Pancreas (tissue), 10 donors: ENCODE measurements around the gene TAF11L13. TPM values are rescaled to one million over a fixed set of nuclear protein-coding genes. Genes with fewer than 3 reads are reported as not detected.

Experiments used
- ATAC-seq, 4 donors: fragments of 200-7000 bp; cut with Tn5 transposase; one replicate each; pipeline versions ENCODE4 v1.8.0 to v1.9.1; 2020; ENCODE audit warnings: mild to moderate bottlenecking in 4 of 4, moderate library complexity in 4 of 4
- DNase-seq, 6 donors: peaks; one replicate each; pipeline ENCODE4 v3.0.0-alpha.2; 2020
- FAIRE-seq: peaks from 2 replicates; lab custom pipeline; 2012; peaks lifted over from hg19 to GRCh38; lab: Jason Lieb, UNC
- H3K27ac ChIP-seq, 4 donors: fragments of 200-600 bp; sonication (generic); 1 replicate in 3 of 4; 2 replicates in 1 of 4; pipeline versions ENCODE4 v1.5.0 to v1.8.0; 2020
- H3K27me3 ChIP-seq, 4 donors: fragments of 200-600 bp; one replicate each; pipeline ENCODE4 v1.8.0; 2021
- H3K36me3 ChIP-seq, 3 donors: fragments of 200-600 bp; sonication (generic) in 1 of 3; one replicate each; pipeline versions ENCODE4 v1.5.0 to v1.8.0; 2020 to 2021
- H3K4me1 ChIP-seq, 3 donors: fragments of 200-600 bp; one replicate each; pipeline ENCODE4 v1.8.0; 2021
- H3K4me3 ChIP-seq, 4 donors: fragments of 200-600 bp; sonication (generic) in 2 of 4; one replicate each; pipeline versions ENCODE4 v1.5.0 to v1.8.0; 2020 to 2021
- H3K9me3 ChIP-seq, 4 donors: fragments of 200-600 bp; one replicate each; pipeline ENCODE4 v1.8.0; 2021
- WGBS, 2 donors: extraction: QIAGEN DNeasy Blood & Tissue Kit; methylation state at CpG; one replicate each; pipeline ENCODE4 v1.1.7; 2013; 5-methylcytosine and 5-hydroxymethylcytosine counted together
- intact Hi-C, 3 donors: fragments of 100-400 bp; cut with DNase I; formaldehyde crosslinking; loops; one replicate each; pipeline versions ENCODE4 v1.11.1 to v1.14.2; 2022
- polyA plus RNA-seq, 2 donors: library from polyadenylated mRNA; stranded (reverse); fragments of 200-250 nt; gene quantifications; one replicate each; pipeline ENCODE4 v1.2.3, GENCODE V29; 2013
- total RNA-seq, 6 donors: library from RNA; stranded (reverse); fragmentation: NEBNext Ultra II Directional in 4 of 6; extraction: Animal tissue kit (Norgen Biotek cat#: 25700) in 4 of 6; gene quantifications; one replicate each; pipeline versions ENCODE4 v1.2.1 to v1.2.4, GENCODE V29; 2021 to 2023
- TF ChIP-seq, protein P1 (sequence below), 4 donors: fragments of 200-600 bp; sonication (generic) in 3 of 4; IDR thresholded peaks; one replicate each; pipeline versions ENCODE4 v1.5.0 to v1.8.0; 2021; ENCODE audit warnings: antibody characterized with exemption in 4 of 4
- donor health status: healthy with polysubstance abuse.
- donor health status: DM: no; HTN: no; CAD: no; lungs with moderate emphysema.
- donor health status: DM: no; HTN: no; CAD: no.
- donor health status: control.
- donor health status: control.
- donor health status: Bipolar disorder and iron deficiency.
- donor health status: DM: yes; HTN: yes; CAD: no.
- donor health status: DM: no; HTN: no; CAD: no.
- donor health status: DM: no; HTN: no; CAD: no.
- donor health status: DM: yes; HTN: yes; CAD: no.

Gene TAF11L13
- total and polyA plus RNA-seq, 8 donors: not detected

DNA sequence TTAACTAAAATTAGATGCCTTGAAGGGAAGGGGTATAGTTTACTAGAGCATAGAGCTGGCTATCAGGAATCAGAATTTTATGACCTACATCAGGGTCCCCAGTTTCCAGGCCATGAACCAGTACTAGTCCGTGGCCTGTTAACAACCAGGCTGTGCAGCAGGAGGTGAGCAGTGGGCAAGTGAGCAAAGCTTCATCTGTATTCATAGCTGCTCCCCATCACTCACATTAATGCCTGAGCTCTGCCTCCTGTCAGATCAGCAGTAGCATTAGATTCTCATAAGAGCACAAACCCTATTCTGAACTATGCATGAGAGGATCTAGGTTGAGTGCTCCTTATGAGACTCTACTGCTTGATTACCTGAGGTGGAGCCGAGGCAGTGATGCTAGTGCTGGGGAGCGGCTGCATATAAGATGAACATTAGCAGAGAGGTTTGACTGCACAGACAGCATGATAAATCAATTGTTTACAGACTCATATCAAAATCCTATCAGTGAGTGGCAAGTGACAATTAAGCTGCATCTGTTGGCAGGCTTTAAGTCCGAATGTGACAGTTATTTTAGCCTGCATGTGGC is 47.0 kb downstream of the TAF11L13 start:
- Histone ChIP-seq H3K4me3 (no peak overlapping the region), H3K4me1 (no peaks in the 10 kb centered on the region), H3K27me3 (no peaks in the 10 kb centered on the region), H3K27ac (no peak overlapping the region), H3K9me3 (no peaks in the 10 kb centered on the region), H3K36me3 (no peaks in the 10 kb centered on the region)
- 50 to 67% methylated on average over 4 of the region's 4 CpGs for WGBS, 2 donors
- intact Hi-C loops: no loop called here
- TF ChIP-seq, protein P1, sequence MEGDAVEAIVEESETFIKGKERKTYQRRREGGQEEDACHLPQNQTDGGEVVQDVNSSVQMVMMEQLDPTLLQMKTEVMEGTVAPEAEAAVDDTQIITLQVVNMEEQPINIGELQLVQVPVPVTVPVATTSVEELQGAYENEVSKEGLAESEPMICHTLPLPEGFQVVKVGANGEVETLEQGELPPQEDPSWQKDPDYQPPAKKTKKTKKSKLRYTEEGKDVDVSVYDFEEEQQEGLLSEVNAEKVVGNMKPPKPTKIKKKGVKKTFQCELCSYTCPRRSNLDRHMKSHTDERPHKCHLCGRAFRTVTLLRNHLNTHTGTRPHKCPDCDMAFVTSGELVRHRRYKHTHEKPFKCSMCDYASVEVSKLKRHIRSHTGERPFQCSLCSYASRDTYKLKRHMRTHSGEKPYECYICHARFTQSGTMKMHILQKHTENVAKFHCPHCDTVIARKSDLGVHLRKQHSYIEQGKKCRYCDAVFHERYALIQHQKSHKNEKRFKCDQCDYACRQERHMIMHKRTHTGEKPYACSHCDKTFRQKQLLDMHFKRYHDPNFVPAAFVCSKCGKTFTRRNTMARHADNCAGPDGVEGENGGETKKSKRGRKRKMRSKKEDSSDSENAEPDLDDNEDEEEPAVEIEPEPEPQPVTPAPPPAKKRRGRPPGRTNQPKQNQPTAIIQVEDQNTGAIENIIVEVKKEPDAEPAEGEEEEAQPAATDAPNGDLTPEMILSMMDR (IDR thresholded peaks at IDR 0.05): no peak
- DNase-seq (no peak), FAIRE-seq (no peak), ATAC-seq (no peak)

DNA sequence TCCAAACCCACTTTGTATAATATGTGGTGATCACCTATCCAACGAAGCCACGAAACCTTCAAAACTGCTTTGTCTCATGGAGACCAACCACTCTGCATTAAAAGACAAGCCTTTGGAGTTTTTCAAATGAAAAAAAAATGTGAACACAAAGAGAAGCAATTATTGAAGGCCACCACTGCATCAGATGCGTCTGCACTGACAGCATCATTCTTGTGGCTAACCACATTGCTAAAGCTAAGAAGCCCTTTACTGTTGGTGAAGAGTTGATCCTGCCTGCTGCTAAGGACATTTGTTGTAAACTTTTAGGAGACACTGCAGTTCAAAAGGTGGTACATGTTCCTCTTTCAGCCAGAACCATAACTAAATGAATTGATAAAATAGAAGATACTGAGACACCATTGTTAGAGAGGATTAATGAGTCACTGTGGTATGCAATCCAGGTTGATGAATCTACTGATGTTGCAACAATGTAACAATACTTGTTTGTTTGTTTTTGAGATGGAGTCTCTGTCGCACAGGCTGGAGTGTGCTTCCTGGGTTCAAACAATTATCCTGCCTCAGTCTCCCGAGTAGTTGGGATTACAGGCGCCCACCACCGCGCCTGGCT is 47.8 kb downstream of the TAF11L13 start:
- FAIRE-seq: no peak
- ATAC-seq: no peak
- TF ChIP-seq, protein P1 (IDR thresholded peaks at IDR 0.05): no peak
- Histone ChIP-seq H3K9me3 (no peaks in the 10 kb centered on the region), H3K27me3 (no peaks in the 10 kb centered on the region), H3K27ac (no peak overlapping the region), H3K36me3 (no peaks in the 10 kb centered on the region), H3K4me3 (no peak overlapping the region), H3K4me1 (no peaks in the 10 kb centered on the region)
- intact Hi-C loops: no loop called here
- 69 to 82% methylated on average over 8 of the region's 8 CpGs for WGBS, 2 donors
- DNase-seq: no peak

DNA sequence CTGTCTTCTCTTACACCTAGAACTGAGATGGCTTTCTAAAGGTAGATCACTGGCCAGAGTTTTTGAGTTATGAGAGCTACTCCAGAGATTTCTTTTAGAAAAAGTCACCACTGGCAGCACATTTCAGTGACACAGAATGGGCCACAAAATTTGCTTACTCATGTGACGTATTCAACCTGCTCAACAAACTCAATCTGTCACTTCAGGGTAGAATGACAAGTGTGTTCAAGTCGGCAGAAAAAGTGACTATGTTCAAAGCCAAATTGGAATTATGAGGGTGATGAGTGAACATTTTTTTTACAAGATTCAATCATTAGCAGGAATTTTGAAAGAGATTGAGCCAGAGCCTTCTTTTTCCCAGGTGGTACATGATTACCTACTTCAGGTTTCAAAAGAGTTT is 48.8 kb downstream of the TAF11L13 start:
- no peak overlapping the region for H3K4me3 ChIP-seq
- ATAC-seq (no peak), DNase-seq (no peak), FAIRE-seq (no peak)
- H3K36me3 ChIP-seq: no peaks in the 10 kb centered on the region
- intact Hi-C loops: no loop called here
- no peaks in the 10 kb centered on the region for H3K27me3 ChIP-seq
- whole genome bisulfite sequencing, 2 donors: 26 to 40% methylated on average over 2 of the region's 2 CpGs
- H3K9me3 ChIP-seq: no peaks in the 10 kb centered on the region
- no peaks in the 10 kb centered on the region for H3K4me1 ChIP-seq
- TF ChIP-seq, protein P1 (IDR thresholded peaks at IDR 0.05): no peak
- H3K27ac ChIP-seq: no peak overlapping the region

Other genes with a start within 250 kb of the TAF11L13 start
- gene TAF11L2, start 133.9 kb upstream of the TAF11L13 start, total RNA-seq: not detected
- gene TAF11L2, start 133.9 kb upstream of the TAF11L13 start, polyA plus RNA-seq: not detected
- gene TAF11L3, start 113.7 kb upstream of the TAF11L13 start, total RNA-seq: not detected
- gene TAF11L3, start 113.7 kb upstream of the TAF11L13 start, polyA plus RNA-seq: not detected
- gene TAF11L4, start 110.3 kb upstream of the TAF11L13 start, total RNA-seq: not detected
- not detected for gene TAF11L4, start 110.3 kb upstream of the TAF11L13 start, polyA plus RNA-seq
- gene TAF11L5, start 106.9 kb upstream of the TAF11L13 start, total RNA-seq: not detected
- not detected for gene TAF11L5, start 106.9 kb upstream of the TAF11L13 start, polyA plus RNA-seq
- gene TAF11L6, start 103.4 kb upstream of the TAF11L13 start, total RNA-seq: not detected
- gene TAF11L6, start 103.4 kb upstream of the TAF11L13 start, polyA plus RNA-seq: not detected
- not detected for gene TAF11L7, start 46.3 kb upstream of the TAF11L13 start, total RNA-seq
- gene TAF11L7, start 46.3 kb upstream of the TAF11L13 start, polyA plus RNA-seq: not detected
- not detected for gene TAF11L8, start 41.1 kb upstream of the TAF11L13 start, total RNA-seq
- not detected for gene TAF11L8, start 41.1 kb upstream of the TAF11L13 start, polyA plus RNA-seq
- gene TAF11L9, start 37.7 kb upstream of the TAF11L13 start, total RNA-seq: not detected
- not detected for gene TAF11L9, start 37.7 kb upstream of the TAF11L13 start, polyA plus RNA-seq
- gene TAF11L10, start 34.3 kb upstream of the TAF11L13 start, total RNA-seq: not detected
- gene TAF11L10, start 34.3 kb upstream of the TAF11L13 start, polyA plus RNA-seq: not detected
- not detected for gene TAF11L11, start 27.9 kb upstream of the TAF11L13 start, total RNA-seq
- not detected for gene TAF11L11, start 27.9 kb upstream of the TAF11L13 start, polyA plus RNA-seq
- gene TAF11L12, start 21.7 kb upstream of the TAF11L13 start, total RNA-seq: not detected
- not detected for gene TAF11L12, start 21.7 kb upstream of the TAF11L13 start, polyA plus RNA-seq
- gene TAF11L14, start 2.4 kb downstream of the TAF11L13 start, total RNA-seq: not detected
- not detected for gene TAF11L14, start 2.4 kb downstream of the TAF11L13 start, polyA plus RNA-seq